Vagina (tissue), 2 donors: ENCODE measurements around the gene SETD2. TPM values are rescaled to one million over a fixed set of nuclear protein-coding genes. Genes with fewer than 3 reads are reported as not detected.

Experiments
- DNase-seq, 2 donors: peaks; one replicate each; pipeline ENCODE4 v3.0.0-alpha.2; 2017; ENCODE audit errors: extremely low spot score in 2 of 2
- H3K27ac ChIP-seq: fragments of 200-600 bp; sonication (generic); one replicate; pipeline ENCODE4 v1.5.1; 2019
- H3K27me3 ChIP-seq: fragments of 200-600 bp; sonication (generic); one replicate; pipeline ENCODE4 v1.5.1; 2019
- H3K36me3 ChIP-seq, 2 donors: fragments of 200-600 bp; sonication (generic); one replicate each; pipeline ENCODE4 v1.5.1; 2017 to 2019
- H3K4me1 ChIP-seq: fragments of 200-600 bp; sonication (generic); one replicate; pipeline ENCODE4 v1.5.1; 2019
- H3K4me3 ChIP-seq, 2 donors: fragments of 200-600 bp; sonication (generic); 1 replicate in 1 of 2; 2 replicates in 1 of 2; pipeline ENCODE4 v1.5.1; 2016 to 2019
- H3K9me3 ChIP-seq: fragments of 200-600 bp; sonication (generic); one replicate; pipeline ENCODE4 v1.5.1; 2019
- POLR2A ChIP-seq, 2 donors: fragments of 450-650 bp; IDR thresholded peaks; one replicate each; pipeline ENCODE4 v1.6.1; 2017; ENCODE audit warnings: antibody characterized with exemption in 2 of 2, mild to moderate bottlenecking in 2 of 2, moderate library complexity in 2 of 2
- POLR2AphosphoS5 ChIP-seq, 2 donors: sonication (generic); formaldehyde crosslinking; IDR thresholded peaks; one replicate each; pipeline ENCODE4 v1.9.0; 2017; ENCODE audit warnings: antibody characterized with exemption in 2 of 2, mild to moderate bottlenecking in 2 of 2, low read depth in 1 of 2; ENCODE audit not compliant: insufficient read depth in 1 of 2
- intact Hi-C: fragments of 100-400 bp; cut with DNase I; formaldehyde crosslinking; loops from one replicate; pipeline ENCODE4 v1.15.1; 2023
- total RNA-seq: library from RNA; depleted of rRNA; stranded (reverse); fragments of >200 nt; gene quantifications from one replicate; pipeline ENCODE4 v1.2.3, GENCODE V29; 2016
- TF ChIP-seq, protein P1 (sequence below), 3 experiments: fragments of 450-650 bp in 2 of 3; fragments of 200-600 bp in 1 of 3; sonication (generic) in 1 of 3; IDR thresholded peaks; one replicate each; pipeline ENCODE4 v1.5.1; 2017 to 2019; ENCODE audit warnings: antibody characterized with exemption in 3 of 3, mild to moderate bottlenecking in 2 of 3, moderate library complexity in 2 of 3

SETD2 gene
- total RNA-seq, 1 donor from 2014 or later: 55.5 TPM

DNA sequence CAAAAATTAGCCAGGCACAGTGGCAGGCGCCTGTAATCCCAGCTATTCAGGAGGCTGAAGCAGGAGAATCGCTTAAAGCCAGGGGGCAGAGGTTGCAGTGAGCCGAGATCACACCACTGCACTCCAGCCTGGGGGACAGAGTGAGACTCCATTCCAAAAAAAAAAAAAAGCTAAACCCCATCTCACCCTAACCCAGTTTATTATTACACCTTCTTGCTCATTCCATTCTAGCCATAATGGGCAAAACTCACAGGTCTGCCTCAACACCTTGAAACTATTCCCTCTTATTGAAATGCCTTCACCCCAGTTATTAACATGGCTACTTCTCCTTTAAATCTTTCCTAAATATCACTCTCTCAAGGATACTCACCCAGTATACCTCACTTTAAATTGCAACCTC lies 4.1 kb downstream of the SETD2 start:
- intact Hi-C loops: no loop called here
- H3K9me3 ChIP-seq: no peaks in the 10 kb centered on the region
- no peak overlapping the region for H3K4me3 ChIP-seq
- peaks cover 79% of the 10 kb centered on the region for H3K4me1 ChIP-seq
- H3K36me3 ChIP-seq: no peaks in the 10 kb centered on the region
- no peak for TF ChIP-seq POLR2AphosphoS5 (IDR thresholded peaks at IDR 0.05; ENCODE audit: insufficient read depth in 1 of 2, low read depth in 1 of 2)
- TF ChIP-seq, protein P1, sequence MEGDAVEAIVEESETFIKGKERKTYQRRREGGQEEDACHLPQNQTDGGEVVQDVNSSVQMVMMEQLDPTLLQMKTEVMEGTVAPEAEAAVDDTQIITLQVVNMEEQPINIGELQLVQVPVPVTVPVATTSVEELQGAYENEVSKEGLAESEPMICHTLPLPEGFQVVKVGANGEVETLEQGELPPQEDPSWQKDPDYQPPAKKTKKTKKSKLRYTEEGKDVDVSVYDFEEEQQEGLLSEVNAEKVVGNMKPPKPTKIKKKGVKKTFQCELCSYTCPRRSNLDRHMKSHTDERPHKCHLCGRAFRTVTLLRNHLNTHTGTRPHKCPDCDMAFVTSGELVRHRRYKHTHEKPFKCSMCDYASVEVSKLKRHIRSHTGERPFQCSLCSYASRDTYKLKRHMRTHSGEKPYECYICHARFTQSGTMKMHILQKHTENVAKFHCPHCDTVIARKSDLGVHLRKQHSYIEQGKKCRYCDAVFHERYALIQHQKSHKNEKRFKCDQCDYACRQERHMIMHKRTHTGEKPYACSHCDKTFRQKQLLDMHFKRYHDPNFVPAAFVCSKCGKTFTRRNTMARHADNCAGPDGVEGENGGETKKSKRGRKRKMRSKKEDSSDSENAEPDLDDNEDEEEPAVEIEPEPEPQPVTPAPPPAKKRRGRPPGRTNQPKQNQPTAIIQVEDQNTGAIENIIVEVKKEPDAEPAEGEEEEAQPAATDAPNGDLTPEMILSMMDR (IDR thresholded peaks at IDR 0.05): no peak
- DNase-seq: no peak
- H3K27me3 ChIP-seq: no peaks in the 10 kb centered on the region
- no peak overlapping the region for H3K27ac ChIP-seq

DNA sequence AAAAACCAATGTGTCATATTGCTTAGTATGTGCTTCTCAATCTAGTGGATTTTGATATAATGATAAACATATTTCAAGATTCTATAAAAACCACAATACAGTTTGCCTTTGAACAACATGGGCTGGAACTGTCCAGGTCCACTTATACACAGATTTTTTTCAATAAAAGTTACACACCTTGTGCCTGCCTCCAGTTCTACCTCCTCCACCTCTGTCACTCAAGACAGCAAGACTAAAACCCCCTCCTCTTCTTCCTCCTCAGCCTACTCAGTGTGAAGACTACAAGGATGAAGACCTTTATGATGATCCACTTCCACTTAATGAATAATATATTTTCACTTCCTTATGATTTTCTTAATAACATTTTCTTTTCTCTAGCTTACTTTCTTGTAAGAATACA lies 5.7 kb downstream of the SETD2 start:
- intact Hi-C loops: no loop called here
- no peak overlapping the region for H3K27ac ChIP-seq
- TF ChIP-seq POLR2A (IDR thresholded peaks at IDR 0.05) (no peak), POLR2AphosphoS5 (IDR thresholded peaks at IDR 0.05; ENCODE audit: insufficient read depth in 1 of 2, low read depth in 1 of 2) (no peak)
- TF ChIP-seq, protein P1 (IDR thresholded peaks at IDR 0.05): no peak
- no peak for DNase-seq
- H3K4me3 ChIP-seq: no peak overlapping the region
- no peaks in the 10 kb centered on the region for H3K36me3 ChIP-seq
- peaks cover 83% of the 10 kb centered on the region for H3K4me1 ChIP-seq
- H3K9me3 ChIP-seq: no peaks in the 10 kb centered on the region
- no peaks in the 10 kb centered on the region for H3K27me3 ChIP-seq

DNA sequence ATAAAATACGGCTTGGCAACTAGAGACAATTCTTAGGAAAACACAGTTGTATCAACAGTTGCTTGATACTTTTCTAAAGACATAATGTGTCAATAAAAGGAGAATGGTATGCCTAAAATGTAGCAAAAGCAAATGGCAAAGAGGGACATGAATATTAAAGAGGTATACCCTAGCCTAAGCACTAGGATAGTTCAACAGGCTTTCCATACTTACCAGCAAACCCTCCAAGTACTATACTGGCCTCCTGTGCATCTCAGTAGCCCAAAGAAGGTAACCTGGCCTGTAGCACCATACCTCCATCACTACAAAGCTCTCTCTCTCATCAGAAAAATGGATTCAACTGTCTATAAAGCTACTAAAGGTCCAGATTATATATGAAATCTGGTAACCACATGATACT lies 7.5 kb downstream of the SETD2 start:
- no peak overlapping the region for H3K27ac ChIP-seq
- TF ChIP-seq POLR2AphosphoS5 (IDR thresholded peaks at IDR 0.05; ENCODE audit: insufficient read depth in 1 of 2, low read depth in 1 of 2): no peak
- TF ChIP-seq, protein P1 (IDR thresholded peaks at IDR 0.05): no peak
- TF ChIP-seq POLR2A (IDR thresholded peaks at IDR 0.05): no peak
- no peaks in the 10 kb centered on the region for H3K27me3 ChIP-seq
- intact Hi-C loops: no loop called here
- H3K4me3 ChIP-seq: no peak overlapping the region
- DNase-seq: no peak
- H3K9me3 ChIP-seq: no peaks in the 10 kb centered on the region
- peaks cover 82% of the 10 kb centered on the region for H3K4me1 ChIP-seq
- no peaks in the 10 kb centered on the region for H3K36me3 ChIP-seq

DNA sequence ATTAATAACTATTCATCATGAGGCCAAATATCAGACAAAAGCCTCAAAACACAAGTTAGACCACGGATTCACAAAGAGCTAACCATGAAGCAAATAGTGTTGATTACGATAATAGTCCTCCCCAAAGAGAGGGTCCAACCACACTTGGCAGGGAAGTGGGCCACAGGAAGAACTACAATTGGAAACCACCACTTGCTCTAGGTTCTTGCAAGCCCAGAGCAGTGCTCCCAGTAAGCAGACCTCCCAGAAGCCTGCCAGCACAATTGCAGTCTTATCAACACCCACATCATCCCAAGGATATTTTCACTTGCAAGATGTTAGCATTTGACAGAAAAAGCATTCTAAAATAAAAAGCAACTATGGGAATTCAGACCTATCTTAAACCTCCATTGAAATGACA lies 11.3 kb downstream of the SETD2 start:
- Histone ChIP-seq H3K4me1 (peaks cover 57% of the 10 kb centered on the region), H3K36me3 (no peaks in the 10 kb centered on the region), H3K4me3 (no peak overlapping the region), H3K27me3 (no peaks in the 10 kb centered on the region), H3K27ac (no peak overlapping the region), H3K9me3 (no peaks in the 10 kb centered on the region)
- TF ChIP-seq, protein P1 (IDR thresholded peaks at IDR 0.05): no peak
- no peak for TF ChIP-seq POLR2AphosphoS5 (IDR thresholded peaks at IDR 0.05; ENCODE audit: insufficient read depth in 1 of 2, low read depth in 1 of 2)
- TF ChIP-seq POLR2A (IDR thresholded peaks at IDR 0.05): no peak
- DNase-seq: no peak
- intact Hi-C loops: no loop called here

DNA sequence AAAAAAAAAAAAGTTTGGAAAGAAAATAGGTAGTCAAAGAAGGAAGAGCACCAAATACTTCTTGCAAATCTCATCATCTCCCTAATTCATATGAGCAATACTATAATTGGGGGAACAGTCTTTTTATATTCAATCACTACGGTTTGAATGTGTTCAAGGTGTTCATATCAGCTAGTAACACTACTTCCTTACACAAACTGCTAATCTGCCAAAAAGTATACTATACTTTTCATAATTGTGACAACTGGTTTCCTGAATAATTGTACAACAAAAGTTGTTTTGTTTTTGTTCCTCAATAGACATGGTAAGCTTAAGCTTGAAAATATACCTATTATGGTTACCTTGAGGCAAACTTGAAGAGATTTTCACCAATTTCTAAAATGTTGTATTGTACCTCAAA lies 12.1 kb downstream of the SETD2 start:
- TF ChIP-seq, protein P1 (IDR thresholded peaks at IDR 0.05): no peak
- TF ChIP-seq POLR2AphosphoS5 (IDR thresholded peaks at IDR 0.05; ENCODE audit: insufficient read depth in 1 of 2, low read depth in 1 of 2) (no peak), POLR2A (IDR thresholded peaks at IDR 0.05) (no peak)
- DNase-seq: no peak
- H3K27me3 ChIP-seq: no peaks in the 10 kb centered on the region
- no peaks in the 10 kb centered on the region for H3K9me3 ChIP-seq
- intact Hi-C loops: no loop called here
- no peak overlapping the region for H3K27ac ChIP-seq
- H3K4me1 ChIP-seq: peaks cover 50% of the 10 kb centered on the region
- no peaks in the 10 kb centered on the region for H3K36me3 ChIP-seq
- H3K4me3 ChIP-seq: no peak overlapping the region
